ENCODE results near the gene MCC. TPM values are rescaled to one million over a fixed set of nuclear protein-coding genes. Genes with fewer than 3 reads are reported as not detected.
A peak's percentile ranks its signal among the peaks of the same experiment; 100 is the strongest.

Gene MCC
- total RNA-seq, 4 donors from 2014 or later, result 17.1 to 90.7 (median 40.1) TPM

- no peak for TF ChIP-seq POLR2A (IDR thresholded peaks at IDR 0.05)
- no peak for TF ChIP-seq CTCF (IDR thresholded peaks at IDR 0.05)
- H3K27me3 ChIP-seq, result no peaks in the 10 kb centered on the region
- intact Hi-C loops (cut with DNase I; ENCODE audit: low total_unique reads), result no loop called here
- H3K27ac ChIP-seq, result peak overlapping the region; percentile 6 to 28
- no peaks in the 10 kb centered on the region for H3K4me1 ChIP-seq
- H3K36me3 ChIP-seq, result no peaks in the 10 kb centered on the region
- H3K9me3 ChIP-seq, result no peaks in the 10 kb centered on the region
- no peak overlapping the region for H3K4me3 ChIP-seq
- DNase-seq, result no peak
Observed at GRCh38 chr5:113031557-113031956, 456.7 kb downstream of the MCC start.

GRCh38 chr5:113031104-113031503 lies 457.1 kb downstream of the MCC start:
- no peaks in the 10 kb centered on the region for H3K4me1 ChIP-seq
- peak overlapping the region; percentile 6 to 28 for H3K27ac ChIP-seq
- H3K27me3 ChIP-seq, result no peaks in the 10 kb centered on the region
- intact Hi-C loops (cut with DNase I; ENCODE audit: low total_unique reads), result no loop called here
- DNase-seq, result no peak
- H3K4me3 ChIP-seq, result no peak overlapping the region
- TF ChIP-seq POLR2A (IDR thresholded peaks at IDR 0.05) (no peak), CTCF (IDR thresholded peaks at IDR 0.05) (no peak)
- H3K9me3 ChIP-seq, result no peaks in the 10 kb centered on the region
- no peaks in the 10 kb centered on the region for H3K36me3 ChIP-seq

GRCh38 chr5:113029614-113030013 lies 458.6 kb downstream of the MCC start:
- intact Hi-C loops (cut with DNase I; ENCODE audit: low total_unique reads), result no loop called here
- no peak for TF ChIP-seq CTCF (IDR thresholded peaks at IDR 0.05)
- no peak for TF ChIP-seq POLR2A (IDR thresholded peaks at IDR 0.05)
- DNase-seq, result no peak
- Histone ChIP-seq H3K27ac (no peak overlapping the region), H3K4me1 (no peaks in the 10 kb centered on the region), H3K9me3 (no peaks in the 10 kb centered on the region), H3K4me3 (no peak overlapping the region), H3K27me3 (no peaks in the 10 kb centered on the region), H3K36me3 (no peaks in the 10 kb centered on the region)

GRCh38 chr5:113027431-113027830 lies 460.8 kb downstream of the MCC start:
- H3K4me1 ChIP-seq, result no peaks in the 10 kb centered on the region
- no peak for DNase-seq
- no peak overlapping the region for H3K27ac ChIP-seq
- no peaks in the 10 kb centered on the region for H3K9me3 ChIP-seq
- no peak overlapping the region for H3K4me3 ChIP-seq
- TF ChIP-seq CTCF (IDR thresholded peaks at IDR 0.05), result no peak
- no peak for TF ChIP-seq POLR2A (IDR thresholded peaks at IDR 0.05)
- H3K27me3 ChIP-seq, result no peaks in the 10 kb centered on the region
- no peaks in the 10 kb centered on the region for H3K36me3 ChIP-seq
- intact Hi-C loops (cut with DNase I; ENCODE audit: low total_unique reads), result no loop called here

GRCh38 chr5:113027015-113027414 lies 461.2 kb downstream of the MCC start:
- Histone ChIP-seq H3K4me1 (no peaks in the 10 kb centered on the region), H3K27ac (no peak overlapping the region), H3K27me3 (no peaks in the 10 kb centered on the region), H3K4me3 (no peak overlapping the region), H3K36me3 (no peaks in the 10 kb centered on the region), H3K9me3 (no peaks in the 10 kb centered on the region)
- TF ChIP-seq POLR2A (IDR thresholded peaks at IDR 0.05), result no peak
- TF ChIP-seq CTCF (IDR thresholded peaks at IDR 0.05), result no peak
- intact Hi-C loops (cut with DNase I; ENCODE audit: low total_unique reads), result no loop called here
- DNase-seq, result no peak

Measured in uterus (tissue), 4 donors.